ENCODE results near the gene NDUFAF2. TPM values are rescaled to one million over a fixed set of nuclear protein-coding genes. Genes with fewer than 3 reads are reported as not detected.

NDUFAF2 gene
- polyA plus RNA-seq, 1 donor, result 39.3 TPM

GRCh38 chr5:61100437-61100836 lies 155.4 kb downstream of the NDUFAF2 start:
- DNase-seq, result no peak
- no peaks in the 10 kb centered on the region for H3K36me3 ChIP-seq (ENCODE audit: control insufficient read depth, insufficient read depth, low read length)
- no peak overlapping the region for H3K27ac ChIP-seq (ENCODE audit: low read length)
- H3K4me3 ChIP-seq (ENCODE audit: low read length), result no peak overlapping the region
- H3K9me3 ChIP-seq (ENCODE audit: control insufficient read depth, low read depth, low read length), result no peaks in the 10 kb centered on the region
- 83% methylated on average over 1 of the region's 4 CpGs for WGBS (ENCODE audit: insufficient coverage, low lambda C conversion rate)
- H3K4me1 ChIP-seq (ENCODE audit: control insufficient read depth, insufficient read depth, low read length), result no peaks in the 10 kb centered on the region
- H3K27me3 ChIP-seq (ENCODE audit: control insufficient read depth, insufficient read depth, low read length), result no peaks in the 10 kb centered on the region

- peaks cover 2% of the 10 kb centered on the region for H3K9me3 ChIP-seq (ENCODE audit: control insufficient read depth, low read depth, low read length)
- no peaks in the 10 kb centered on the region for H3K4me1 ChIP-seq (ENCODE audit: control insufficient read depth, insufficient read depth, low read length)
- no peak for DNase-seq
- no CpG with 5 or more reads among the region's 1 CpG for WGBS (ENCODE audit: insufficient coverage, low lambda C conversion rate)
- no peaks in the 10 kb centered on the region for H3K36me3 ChIP-seq (ENCODE audit: control insufficient read depth, insufficient read depth, low read length)
- H3K27me3 ChIP-seq (ENCODE audit: control insufficient read depth, insufficient read depth, low read length), result no peaks in the 10 kb centered on the region
- H3K27ac ChIP-seq (ENCODE audit: low read length), result no peak overlapping the region
- no peak overlapping the region for H3K4me3 ChIP-seq (ENCODE audit: low read length)
Measured at GRCh38 chr5:61114441-61114840, 169.4 kb downstream of the NDUFAF2 start.

GRCh38 chr5:61115968-61116367 lies 171.0 kb downstream of the NDUFAF2 start:
- Histone ChIP-seq H3K36me3 (ENCODE audit: control insufficient read depth, insufficient read depth, low read length) (no peaks in the 10 kb centered on the region), H3K4me1 (ENCODE audit: control insufficient read depth, insufficient read depth, low read length) (no peaks in the 10 kb centered on the region), H3K9me3 (ENCODE audit: control insufficient read depth, low read depth, low read length) (peaks cover 2% of the 10 kb centered on the region), H3K4me3 (ENCODE audit: low read length) (no peak overlapping the region), H3K27me3 (ENCODE audit: control insufficient read depth, insufficient read depth, low read length) (no peaks in the 10 kb centered on the region), H3K27ac (ENCODE audit: low read length) (no peak overlapping the region)
- WGBS (ENCODE audit: insufficient coverage, low lambda C conversion rate), result 100% methylated on average over 1 of the region's 3 CpGs
- no peak for DNase-seq

- Histone ChIP-seq H3K4me1 (ENCODE audit: control insufficient read depth, insufficient read depth, low read length) (no peaks in the 10 kb centered on the region), H3K9me3 (ENCODE audit: control insufficient read depth, low read depth, low read length) (no peaks in the 10 kb centered on the region), H3K27me3 (ENCODE audit: control insufficient read depth, insufficient read depth, low read length) (no peaks in the 10 kb centered on the region), H3K4me3 (ENCODE audit: low read length) (no peak overlapping the region), H3K36me3 (ENCODE audit: control insufficient read depth, insufficient read depth, low read length) (no peaks in the 10 kb centered on the region), H3K27ac (ENCODE audit: low read length) (no peak overlapping the region)
- 100% methylated on average over 1 of the region's 1 CpG for WGBS (ENCODE audit: insufficient coverage, low lambda C conversion rate)
- no peak for DNase-seq
Measured at GRCh38 chr5:61119066-61119465, 174.1 kb downstream of the NDUFAF2 start.

GRCh38 chr5:61120534-61120933 lies 175.5 kb downstream of the NDUFAF2 start:
- no peaks in the 10 kb centered on the region for H3K9me3 ChIP-seq (ENCODE audit: control insufficient read depth, low read depth, low read length)
- 83% methylated on average over 1 of the region's 1 CpG for WGBS (ENCODE audit: insufficient coverage, low lambda C conversion rate)

GRCh38 chr5:61123145-61123544 lies 178.1 kb downstream of the NDUFAF2 start:
- peak; percentile 66 to 92 for DNase-seq
- H3K4me1 ChIP-seq (ENCODE audit: control insufficient read depth, insufficient read depth, low read length), result no peaks in the 10 kb centered on the region
- no peaks in the 10 kb centered on the region for H3K36me3 ChIP-seq (ENCODE audit: control insufficient read depth, insufficient read depth, low read length)
- WGBS (ENCODE audit: insufficient coverage, low lambda C conversion rate), result no CpG with 5 or more reads among the region's 4 CpGs
- H3K9me3 ChIP-seq (ENCODE audit: control insufficient read depth, low read depth, low read length), result no peaks in the 10 kb centered on the region
- H3K27me3 ChIP-seq (ENCODE audit: control insufficient read depth, insufficient read depth, low read length), result no peaks in the 10 kb centered on the region
- H3K27ac ChIP-seq (ENCODE audit: low read length), result peak overlapping the region; percentile 38
- no peak overlapping the region for H3K4me3 ChIP-seq (ENCODE audit: low read length)

More at GRCh38 chr5:61120534-61120933, 175.5 kb downstream of the NDUFAF2 start:
- H3K27me3 ChIP-seq (ENCODE audit: control insufficient read depth, insufficient read depth, low read length), result no peaks in the 10 kb centered on the region
- no peaks in the 10 kb centered on the region for H3K36me3 ChIP-seq (ENCODE audit: control insufficient read depth, insufficient read depth, low read length)
- H3K4me3 ChIP-seq (ENCODE audit: low read length), result no peak overlapping the region
- DNase-seq, result no peak
- H3K27ac ChIP-seq (ENCODE audit: low read length), result no peak overlapping the region
- no peaks in the 10 kb centered on the region for H3K4me1 ChIP-seq (ENCODE audit: control insufficient read depth, insufficient read depth, low read length)

GRCh38 chr5:61130289-61130688 lies 185.3 kb downstream of the NDUFAF2 start:
- Histone ChIP-seq H3K4me3 (ENCODE audit: low read length) (no peak overlapping the region), H3K4me1 (ENCODE audit: control insufficient read depth, insufficient read depth, low read length) (no peaks in the 10 kb centered on the region), H3K9me3 (ENCODE audit: control insufficient read depth, low read depth, low read length) (no peaks in the 10 kb centered on the region), H3K36me3 (ENCODE audit: control insufficient read depth, insufficient read depth, low read length) (no peaks in the 10 kb centered on the region), H3K27ac (ENCODE audit: low read length) (no peak overlapping the region), H3K27me3 (ENCODE audit: control insufficient read depth, insufficient read depth, low read length) (no peaks in the 10 kb centered on the region)
- no peak for DNase-seq
- no CpG with 5 or more reads among the region's 2 CpGs for WGBS (ENCODE audit: insufficient coverage, low lambda C conversion rate)

GRCh38 chr5:61132559-61132958 lies 187.6 kb downstream of the NDUFAF2 start:
- Histone ChIP-seq H3K4me3 (ENCODE audit: low read length) (no peak overlapping the region), H3K9me3 (ENCODE audit: control insufficient read depth, low read depth, low read length) (no peaks in the 10 kb centered on the region), H3K4me1 (ENCODE audit: control insufficient read depth, insufficient read depth, low read length) (no peaks in the 10 kb centered on the region), H3K27me3 (ENCODE audit: control insufficient read depth, insufficient read depth, low read length) (no peaks in the 10 kb centered on the region), H3K27ac (ENCODE audit: low read length) (no peak overlapping the region), H3K36me3 (ENCODE audit: control insufficient read depth, insufficient read depth, low read length) (no peaks in the 10 kb centered on the region)
- no peak for DNase-seq
- whole genome bisulfite sequencing (ENCODE audit: insufficient coverage, low lambda C conversion rate), result no CpG with 5 or more reads among the region's 1 CpG

- Histone ChIP-seq H3K4me3 (ENCODE audit: low read length) (no peak overlapping the region), H3K27ac (ENCODE audit: low read length) (no peak overlapping the region), H3K36me3 (ENCODE audit: control insufficient read depth, insufficient read depth, low read length) (no peaks in the 10 kb centered on the region), H3K9me3 (ENCODE audit: control insufficient read depth, low read depth, low read length) (no peaks in the 10 kb centered on the region), H3K4me1 (ENCODE audit: control insufficient read depth, insufficient read depth, low read length) (no peaks in the 10 kb centered on the region), H3K27me3 (ENCODE audit: control insufficient read depth, insufficient read depth, low read length) (no peaks in the 10 kb centered on the region)
- no peak for DNase-seq
- 100% methylated on average over 1 of the region's 1 CpG for WGBS (ENCODE audit: insufficient coverage, low lambda C conversion rate)
Measured at GRCh38 chr5:61137835-61138234, 192.8 kb downstream of the NDUFAF2 start.

- Histone ChIP-seq H3K27me3 (ENCODE audit: control insufficient read depth, insufficient read depth, low read length) (no peaks in the 10 kb centered on the region), H3K4me1 (ENCODE audit: control insufficient read depth, insufficient read depth, low read length) (no peaks in the 10 kb centered on the region), H3K27ac (ENCODE audit: low read length) (no peak overlapping the region), H3K36me3 (ENCODE audit: control insufficient read depth, insufficient read depth, low read length) (no peaks in the 10 kb centered on the region), H3K9me3 (ENCODE audit: control insufficient read depth, low read depth, low read length) (no peaks in the 10 kb centered on the region), H3K4me3 (ENCODE audit: low read length) (no peak overlapping the region)
- 100% methylated on average over 2 of the region's 5 CpGs for WGBS (ENCODE audit: insufficient coverage, low lambda C conversion rate)
- DNase-seq, result no peak
Measured at GRCh38 chr5:61139094-61139873, 194.3 kb downstream of the NDUFAF2 start.

- Histone ChIP-seq H3K27ac (ENCODE audit: low read length) (no peak overlapping the region), H3K4me3 (ENCODE audit: low read length) (no peak overlapping the region), H3K4me1 (ENCODE audit: control insufficient read depth, insufficient read depth, low read length) (no peaks in the 10 kb centered on the region), H3K36me3 (ENCODE audit: control insufficient read depth, insufficient read depth, low read length) (no peaks in the 10 kb centered on the region), H3K27me3 (ENCODE audit: control insufficient read depth, insufficient read depth, low read length) (no peaks in the 10 kb centered on the region), H3K9me3 (ENCODE audit: control insufficient read depth, low read depth, low read length) (no peaks in the 10 kb centered on the region)
- WGBS (ENCODE audit: insufficient coverage, low lambda C conversion rate), result no CpG with 5 or more reads among the region's 4 CpGs
- no peak for DNase-seq
Measured at GRCh38 chr5:61139931-61140330, 194.9 kb downstream of the NDUFAF2 start.

All from large intestine (tissue), 3 donors.